Panc1 (cell line): ENCODE results near the gene ARHGAP45. TPM values are rescaled to one million over a fixed set of nuclear protein-coding genes. Genes with fewer than 3 reads are reported as not detected.

Source experiments
- ATAC-seq: fragments of 200-7000 bp; cut with Tn5 transposase; 2 replicates; pipeline ENCODE4 v1.9.1; 2020; ENCODE audit warnings: mild to moderate bottlenecking, moderate library complexity
- BruUV-seq: library from RNA; stranded (reverse); fragments of 400-500 nt; replicated peaks from 2 replicates; lab custom pipeline; 2021; lab: Mats Ljungman, UMichigan
- CTCF ChIA-PET: fragments of 300-600 bp; sonication (Branson Sonifier 250); formaldehyde crosslinking; loops from one replicate; lab custom pipeline; 2022; ENCODE audit warnings: antibody characterized with exemption; lab: Charles Lee
- POLR2A ChIA-PET: fragments of 300-600 bp; sonication (Branson Sonifier 250); formaldehyde crosslinking; loops from one replicate; lab custom pipeline; 2022; ENCODE audit warnings: antibody characterized with exemption; lab: Charles Lee
- DNase-seq: peaks from one replicate; pipeline ENCODE4 v3.0.0-alpha.2; 2010; ENCODE audit warnings: low read depth, low spot score
- H3K27ac ChIP-seq: 2 replicates; pipeline ENCODE4 v1.5.1; 2011; ENCODE audit warnings: mild to moderate bottlenecking, low read length, inconsistent platforms
- H3K27me3 ChIP-seq: fragments of 200-500 bp; sonication (Bioruptor generic); 2 replicates; pipeline ENCODE4 v1.6.0; 2014; ENCODE audit warnings: low read length, inconsistent platforms; ENCODE audit not compliant: control insufficient read depth, insufficient read depth
- H3K36me3 ChIP-seq: fragments of 200-500 bp; sonication (Bioruptor generic); 2 replicates; pipeline ENCODE4 v1.5.1; 2014; ENCODE audit warnings: inconsistent platforms, mild to moderate bottlenecking, low read length, moderate library complexity; ENCODE audit not compliant: control insufficient read depth, insufficient read depth
- H3K4me1 ChIP-seq: 2 replicates; pipeline ENCODE4 v1.5.1; 2011; ENCODE audit warnings: inconsistent platforms, mild to moderate bottlenecking, low read length, moderate library complexity; ENCODE audit not compliant: control insufficient read depth, insufficient read depth
- H3K4me3 ChIP-seq, 2 experiments: 2 replicates each; pipeline ENCODE4 v1.5.1; 2011 to 2012; ENCODE audit warnings: low read depth in 2 of 2, low read length in 2 of 2, mild to moderate bottlenecking in 2 of 2, inconsistent platforms in 1 of 2, moderate library complexity in 1 of 2
- H3K9me3 ChIP-seq: fragments of 200-500 bp; sonication (Bioruptor generic); 2 replicates; pipeline ENCODE4 v1.5.1; 2014; ENCODE audit warnings: low read depth, mild to moderate bottlenecking, inconsistent platforms, low read length, moderate library complexity; ENCODE audit not compliant: control insufficient read depth, insufficient read depth
- CTCF ChIP-seq: fragments of 450-650 bp; IDR thresholded peaks from 2 replicates; pipeline ENCODE4 v1.5.1; 2017; ENCODE audit warnings: mild to moderate bottlenecking
- POLR2AphosphoS5 ChIP-seq: IDR thresholded peaks from 2 replicates; pipeline ENCODE4 v1.6.1; 2012; ENCODE audit warnings: mild to moderate bottlenecking, low read depth, low read length, moderate library complexity
- SIN3A ChIP-seq: IDR thresholded peaks from 2 replicates; pipeline ENCODE4 v1.6.1; 2012; ENCODE audit warnings: low read depth, mild to moderate bottlenecking, low read length, moderate library complexity, borderline replicate concordance; ENCODE audit not compliant: insufficient read depth
- TCF7L2 ChIP-seq: IDR thresholded peaks from 2 replicates; pipeline ENCODE4 v1.6.1; 2011; ENCODE audit warnings: mild to moderate bottlenecking, low read depth, low read length, inconsistent platforms
- in situ Hi-C: cut with HindIII; loops from 2 replicates; pipeline ENCODE4 v1.10.0; 2016; ENCODE audit warnings: low sequenced_read_pairs, low pct_unique_long_range_greater_than_20kb
- intact Hi-C: fragments of 100-400 bp; cut with micrococcal nuclease; formaldehyde crosslinking; loops from one replicate; pipeline ENCODE4 v1.10.0; 2022; ENCODE audit not compliant: unreplicated experiment
- total RNA-seq: library from RNA; stranded (reverse); gene quantifications from one replicate; pipeline ENCODE4 v1.2.1, GENCODE V29; 2021; ENCODE audit not compliant: unreplicated experiment
- TF ChIP-seq, protein P1 (sequence below), 2 experiments: IDR thresholded peaks; 2 replicates each; pipeline ENCODE4 v1.6.1; 2011 to 2012; ENCODE audit warnings: low read depth in 2 of 2, control low read depth in 1 of 2, low read length in 1 of 2, mild to moderate bottlenecking in 1 of 2, moderate library complexity in 1 of 2; ENCODE audit not compliant: insufficient read depth in 1 of 2

The ARHGAP45 gene
- total RNA-seq, 1 experiment from 2014 or later: 27.8 TPM

- peaks cover 6% of the 10 kb centered on the region; the same call in 1 of the 2 replicates for H3K36me3 ChIP-seq
- ATAC-seq (peak; percentile 69), DNase-seq (peak; percentile 79)
- TF ChIP-seq SIN3A (no peak), TCF7L2 (no peak), CTCF (no peak)
- TF ChIP-seq, protein P1, sequence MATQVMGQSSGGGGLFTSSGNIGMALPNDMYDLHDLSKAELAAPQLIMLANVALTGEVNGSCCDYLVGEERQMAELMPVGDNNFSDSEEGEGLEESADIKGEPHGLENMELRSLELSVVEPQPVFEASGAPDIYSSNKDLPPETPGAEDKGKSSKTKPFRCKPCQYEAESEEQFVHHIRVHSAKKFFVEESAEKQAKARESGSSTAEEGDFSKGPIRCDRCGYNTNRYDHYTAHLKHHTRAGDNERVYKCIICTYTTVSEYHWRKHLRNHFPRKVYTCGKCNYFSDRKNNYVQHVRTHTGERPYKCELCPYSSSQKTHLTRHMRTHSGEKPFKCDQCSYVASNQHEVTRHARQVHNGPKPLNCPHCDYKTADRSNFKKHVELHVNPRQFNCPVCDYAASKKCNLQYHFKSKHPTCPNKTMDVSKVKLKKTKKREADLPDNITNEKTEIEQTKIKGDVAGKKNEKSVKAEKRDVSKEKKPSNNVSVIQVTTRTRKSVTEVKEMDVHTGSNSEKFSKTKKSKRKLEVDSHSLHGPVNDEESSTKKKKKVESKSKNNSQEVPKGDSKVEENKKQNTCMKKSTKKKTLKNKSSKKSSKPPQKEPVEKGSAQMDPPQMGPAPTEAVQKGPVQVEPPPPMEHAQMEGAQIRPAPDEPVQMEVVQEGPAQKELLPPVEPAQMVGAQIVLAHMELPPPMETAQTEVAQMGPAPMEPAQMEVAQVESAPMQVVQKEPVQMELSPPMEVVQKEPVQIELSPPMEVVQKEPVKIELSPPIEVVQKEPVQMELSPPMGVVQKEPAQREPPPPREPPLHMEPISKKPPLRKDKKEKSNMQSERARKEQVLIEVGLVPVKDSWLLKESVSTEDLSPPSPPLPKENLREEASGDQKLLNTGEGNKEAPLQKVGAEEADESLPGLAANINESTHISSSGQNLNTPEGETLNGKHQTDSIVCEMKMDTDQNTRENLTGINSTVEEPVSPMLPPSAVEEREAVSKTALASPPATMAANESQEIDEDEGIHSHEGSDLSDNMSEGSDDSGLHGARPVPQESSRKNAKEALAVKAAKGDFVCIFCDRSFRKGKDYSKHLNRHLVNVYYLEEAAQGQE (IDR thresholded peaks at IDR 0.05; ENCODE audit: insufficient read depth in 1 of 2, low read depth in 2 of 2, low read length in 1 of 2): no peak
- ChIA-PET CTCF (interaction anchor here (0.6 kb wide), 1 partner anchor 239 kb away, joined by 3 read pairs; no protein-coding TSS in a partner anchor), POLR2A (interaction anchor here (0.5 kb wide), 2 partner anchors 11 to 12 kb away, joined by 5 read pairs; no protein-coding TSS in a partner anchor)
- BruUV-seq: no TSS peak
- H3K9me3 ChIP-seq: no peaks in the 10 kb centered on the region
- peak overlapping the region; percentile 63 to 82 for H3K4me3 ChIP-seq
- peaks cover 19% of the 10 kb centered on the region for H3K4me1 ChIP-seq
- in situ Hi-C loops: no loop called here
- H3K27ac ChIP-seq: peak overlapping the region; percentile 92
- intact Hi-C loops: no loop called here
- no peaks in the 10 kb centered on the region for H3K27me3 ChIP-seq
These were observed 26.3 kb upstream of the ARHGAP45 start for GRCh38 chr19:1040476-1041271.

GRCh38 chr19:1041272-1041834 lies 25.6 kb upstream of the ARHGAP45 start:
- ATAC-seq (peak; percentile 0; the same call in 1 of the 2 replicates), DNase-seq (no peak)
- in situ Hi-C loops (no loop called here), intact Hi-C loops (no loop called here)
- ChIA-PET CTCF (interaction anchor here (0.6 kb wide), 1 partner anchor 239 kb away, joined by 3 read pairs; no protein-coding TSS in a partner anchor), POLR2A (interaction anchor here (0.5 kb wide), 1 partner anchor 13 kb away, joined by 5 read pairs; no protein-coding TSS in a partner anchor)
- Histone ChIP-seq H3K36me3 (peaks cover 6% of the 10 kb centered on the region; the same call in 1 of the 2 replicates), H3K27me3 (no peaks in the 10 kb centered on the region), H3K9me3 (no peaks in the 10 kb centered on the region), H3K4me1 (peaks cover 19% of the 10 kb centered on the region), H3K27ac (peak overlapping the region; percentile 92), H3K4me3 (peak overlapping the region; percentile 63 to 82)
- no TSS peak for BruUV-seq
- TF ChIP-seq, protein P1 (IDR thresholded peaks at IDR 0.05; ENCODE audit: insufficient read depth in 1 of 2, low read depth in 2 of 2, low read length in 1 of 2): no peak
- no peak for TF ChIP-seq SIN3A
- TF ChIP-seq POLR2AphosphoS5: no peak
- no peak for TF ChIP-seq TCF7L2
- no peak for TF ChIP-seq CTCF
